HepG2 (cell line): ENCODE data around the gene ROBO3. TPM values are rescaled to one million over a fixed set of nuclear protein-coding genes. Genes with fewer than 3 reads are reported as not detected.

Experiments
- ATAC-seq: fragments of 200-7000 bp; cut with Tn5 transposase; 3 replicates; pipeline ENCODE4 v1.9.1; 2020; ENCODE audit warnings: mild to moderate bottlenecking, moderate library complexity
- BruUV-seq: library from RNA; stranded (reverse); fragments of 400-500 nt; replicated peaks from 2 replicates; lab custom pipeline; 2021; lab: Mats Ljungman, UMichigan
- CTCF ChIA-PET: fragments of 300-600 bp; formaldehyde crosslinking; extraction: SDS; loops from one replicate; lab custom pipeline; 2021; ENCODE audit warnings: low total read pairs, inconsistent platforms, low intra/inter-chr PET ratio; lab: Yijun Ruan, JAX
- POLR2A ChIA-PET: fragments of 350-600 bp; sonication (Branson Sonifier 250); formaldehyde crosslinking; loops from one replicate; lab custom pipeline; 2020; ENCODE audit warnings: antibody characterized with exemption, inconsistent platforms; lab: Yijun Ruan, JAX
- DNase-seq: peaks from one replicate; pipeline ENCODE4 v3.0.0-alpha.2; 2015; ENCODE audit warnings: low spot score
- FAIRE-seq: peaks from 3 replicates; lab custom pipeline; 2011; peaks lifted over from hg19 to GRCh38; lab: Jason Lieb, UNC
- H2AFZ ChIP-seq: one replicate; pipeline ENCODE4 v1.6.1; 2011; ENCODE audit warnings: low read length, inconsistent platforms
- H3K27ac ChIP-seq: fragments of 300-600 bp; 3 replicates; pipeline ENCODE4 v1.8.0; 2011; ENCODE audit warnings: mixed run types, mild to moderate bottlenecking, mixed read lengths, low read length, inconsistent platforms; ENCODE audit not compliant: insufficient read depth; ENCODE audit errors: extremely low read length
- H3K27me3 ChIP-seq, 2 experiments: fragments of 200-600 bp in 1 of 2; 2 replicates in 1 of 2; 3 replicates in 1 of 2; pipeline versions ENCODE4 v1.6.0 to v1.8.0; 2011; ENCODE audit warnings: low read length in 2 of 2, mild to moderate bottlenecking in 2 of 2, moderate library complexity in 2 of 2, inconsistent platforms in 1 of 2; ENCODE audit not compliant: insufficient read depth in 2 of 2, control insufficient read depth in 1 of 2
- H3K36me3 ChIP-seq, 2 experiments: fragments of 200-600 bp in 1 of 2; replicated peaks in 1 of 2; 2 replicates in 1 of 2; 3 replicates in 1 of 2; pipeline versions ENCODE4 v1.5.1 to v1.8.0; 2011; ENCODE audit warnings: low read length in 2 of 2, inconsistent platforms in 1 of 2; ENCODE audit not compliant: insufficient read depth in 2 of 2, control insufficient read depth in 1 of 2
- H3K4me1 ChIP-seq: 2 replicates; pipeline ENCODE4 v1.5.1; 2012; ENCODE audit warnings: low read length, inconsistent platforms; ENCODE audit not compliant: insufficient read depth
- H3K4me2 ChIP-seq: 2 replicates; pipeline ENCODE4 v1.6.0; 2011; ENCODE audit warnings: low read depth, low read length, inconsistent platforms
- H3K4me3 ChIP-seq, 3 experiments: fragments of 200-600 bp in 1 of 3; sonication (generic), shearing (Covaris generic) in 1 of 3; replicated peaks in 1 of 3; 2 replicates each; pipeline ENCODE4 v1.5.1; 2011 to 2016; ENCODE audit warnings: low read length in 3 of 3, inconsistent platforms in 2 of 3, low read depth in 2 of 3, mild to moderate bottlenecking in 2 of 3, control low read depth in 1 of 3, mixed read lengths in 1 of 3; ENCODE audit not compliant: insufficient read depth in 1 of 3
- H3K79me2 ChIP-seq: one replicate; pipeline ENCODE4 v1.6.1; 2011; ENCODE audit warnings: low read length, inconsistent platforms; ENCODE audit not compliant: insufficient read depth
- H3K9ac ChIP-seq: 2 replicates; pipeline ENCODE4 v1.6.0; 2011; ENCODE audit warnings: mild to moderate bottlenecking, low read depth, low read length, inconsistent platforms; ENCODE audit not compliant: insufficient read depth
- H3K9me3 ChIP-seq: 2 replicates; pipeline ENCODE4 v1.5.1; 2012; ENCODE audit warnings: mild to moderate bottlenecking, low read length
- H4K20me1 ChIP-seq: 2 replicates; pipeline ENCODE4 v1.6.0; 2011; ENCODE audit warnings: inconsistent platforms, mild to moderate bottlenecking, low read length, moderate library complexity; ENCODE audit not compliant: insufficient read depth
- ARHGAP35 ChIP-seq: sonication (generic); formaldehyde crosslinking; IDR thresholded peaks from 2 replicates; pipeline ENCODE4 v1.9.0; 2022; ENCODE audit warnings: mild to moderate bottlenecking, inconsistent platforms, moderate library complexity, missing genetic modification reagents, borderline replicate concordance
- DDIT3 ChIP-seq: sonication (generic); formaldehyde crosslinking; IDR thresholded peaks from 2 replicates; pipeline ENCODE4 v1.4.0; 2020; ENCODE audit warnings: mild to moderate bottlenecking, missing genetic modification reagents
- HMGXB3 ChIP-seq: sonication (generic); formaldehyde crosslinking; IDR thresholded peaks from 2 replicates; pipeline ENCODE4 v1.4.0; 2020; ENCODE audit warnings: missing genetic modification reagents, borderline replicate concordance
- RBFOX2 ChIP-seq: fragments of 200-400 bp; formaldehyde crosslinking; IDR thresholded peaks from 2 replicates; pipeline ENCODE4 v1.6.1; 2017; ENCODE audit warnings: low read depth, mild to moderate bottlenecking, low read length
- TCF7L2 ChIP-seq: IDR thresholded peaks from 2 replicates; pipeline ENCODE4 v1.6.1; 2011; ENCODE audit warnings: mild to moderate bottlenecking, low read depth, low read length, moderate library complexity
- ZBTB33 ChIP-seq: sonication (generic); formaldehyde crosslinking; IDR thresholded peaks from 2 replicates; pipeline ENCODE4 v1.4.0; 2020; ENCODE audit warnings: missing genetic modification reagents
- ZNF33B ChIP-seq: sonication (generic); formaldehyde crosslinking; IDR thresholded peaks from 2 replicates; pipeline ENCODE4 v1.5.1; 2020; ENCODE audit warnings: mild to moderate bottlenecking, missing genetic modification reagents
- ZNF883 ChIP-seq: sonication (generic); formaldehyde crosslinking; IDR thresholded peaks from 2 replicates; pipeline ENCODE4 v1.5.1; 2020; ENCODE audit warnings: mild to moderate bottlenecking, missing genetic modification reagents; ENCODE audit errors: not compliant biosample characterization
- ZSCAN9 ChIP-seq: IDR thresholded peaks from 2 replicates; pipeline ENCODE4 v1.6.1; 2016; ENCODE audit warnings: borderline replicate concordance
- WGBS: methylation state at CpG from one replicate; pipeline ENCODE4 v1.1.6; 2017; ENCODE audit warnings: low lambda C conversion rate; 5-methylcytosine and 5-hydroxymethylcytosine counted together
- in situ Hi-C: cut with HindIII; loops from 2 replicates; pipeline ENCODE4 v1.10.0; 2017; ENCODE audit warnings: low pct_unique_long_range_greater_than_20kb; ENCODE audit not compliant: extremely low pct_ligation_motif_present
- intact Hi-C: fragments of 100-400 bp; cut with micrococcal nuclease; formaldehyde crosslinking; loops from one replicate; pipeline ENCODE4 v1.10.0; 2022; ENCODE audit not compliant: unreplicated experiment
- polyA plus RNA-seq, 8 experiments: library from polyadenylated mRNA; depleted of rRNA in 3 of 8; stranded (reverse) in 7 of 8; unstranded in 1 of 8; fragments of >200 nt; fragmentation: Illumina TruSeq in 4 of 8; extraction: Trizol in 4 of 8; gene quantifications; 2 replicates each; pipeline versions ENCODE4 v1.2.1 to v1.2.3, GENCODE V29; 2011 to 2016; ENCODE audit warnings: low read depth in 4 of 8, missing spikeins in 1 of 8, mixed read lengths in 1 of 8; ENCODE audit not compliant: insufficient read depth in 1 of 8
- total RNA-seq, 5 experiments: library from RNA; depleted of rRNA; stranded (reverse); fragments of >200 nt; fragmentation: Illumina TruSeq; extraction: Trizol; gene quantifications; 2 replicates each; pipeline ENCODE4 v1.2.3, GENCODE V29; 2016; ENCODE audit warnings: low read depth in 1 of 5
- TF ChIP-seq, protein P1 (sequence below): sonication (generic); formaldehyde crosslinking; IDR thresholded peaks from 2 replicates; pipeline ENCODE4 v1.5.0; 2020; ENCODE audit warnings: mild to moderate bottlenecking, missing genetic modification reagents, moderate library complexity
- TF ChIP-seq, protein P2 (sequence below): sonication (generic); formaldehyde crosslinking; IDR thresholded peaks from 2 replicates; pipeline ENCODE4 v1.5.0; 2020; ENCODE audit warnings: missing genetic modification reagents

ROBO3 gene
- total and polyA plus RNA-seq, 2 of the 13 experiments (the other 11 are each of a cell fraction or from before 2014, with no cell fraction given) = 0.07 to 2.4 TPM

- TF ChIP-seq RBFOX2 = no peak
- TF ChIP-seq, protein P1, sequence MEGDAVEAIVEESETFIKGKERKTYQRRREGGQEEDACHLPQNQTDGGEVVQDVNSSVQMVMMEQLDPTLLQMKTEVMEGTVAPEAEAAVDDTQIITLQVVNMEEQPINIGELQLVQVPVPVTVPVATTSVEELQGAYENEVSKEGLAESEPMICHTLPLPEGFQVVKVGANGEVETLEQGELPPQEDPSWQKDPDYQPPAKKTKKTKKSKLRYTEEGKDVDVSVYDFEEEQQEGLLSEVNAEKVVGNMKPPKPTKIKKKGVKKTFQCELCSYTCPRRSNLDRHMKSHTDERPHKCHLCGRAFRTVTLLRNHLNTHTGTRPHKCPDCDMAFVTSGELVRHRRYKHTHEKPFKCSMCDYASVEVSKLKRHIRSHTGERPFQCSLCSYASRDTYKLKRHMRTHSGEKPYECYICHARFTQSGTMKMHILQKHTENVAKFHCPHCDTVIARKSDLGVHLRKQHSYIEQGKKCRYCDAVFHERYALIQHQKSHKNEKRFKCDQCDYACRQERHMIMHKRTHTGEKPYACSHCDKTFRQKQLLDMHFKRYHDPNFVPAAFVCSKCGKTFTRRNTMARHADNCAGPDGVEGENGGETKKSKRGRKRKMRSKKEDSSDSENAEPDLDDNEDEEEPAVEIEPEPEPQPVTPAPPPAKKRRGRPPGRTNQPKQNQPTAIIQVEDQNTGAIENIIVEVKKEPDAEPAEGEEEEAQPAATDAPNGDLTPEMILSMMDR (CRISPR knock-in tag) = peak; percentile 34
- TF ChIP-seq ZBTB33 (CRISPR knock-in tag) = peak; percentile 71
- TF ChIP-seq, all 625 proteins: peak for 7
Observed at GRCh38 chr11:124868331-124869274, 3.4 kb downstream of the ROBO3 start (continued).

DNA sequence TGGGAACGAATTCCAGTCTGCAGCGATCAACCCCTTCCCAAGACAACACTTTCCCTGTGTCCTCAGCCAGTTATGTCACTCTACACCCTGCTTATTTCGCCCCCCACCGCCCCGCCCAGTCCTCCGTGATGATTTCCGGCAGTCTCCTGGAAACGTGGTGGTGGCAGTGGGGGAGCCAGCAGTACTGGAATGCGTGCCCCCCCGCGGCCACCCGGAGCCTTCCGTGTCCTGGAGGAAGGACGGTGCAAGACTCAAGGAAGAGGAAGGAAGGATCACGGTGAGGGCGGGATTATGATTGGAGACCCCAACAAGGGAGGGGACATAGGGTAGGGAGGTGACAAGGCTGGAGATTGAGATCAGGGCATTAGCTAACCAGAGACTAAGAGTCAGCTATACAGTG, 4.1 kb downstream of the ROBO3 start:
- Histone ChIP-seq H3K4me3 (no peak overlapping the region), H3K9me3 (no peaks in the 10 kb centered on the region), H3K79me2 (no peaks in the 10 kb centered on the region), H2AFZ (no peak overlapping the region), H3K27me3 (peaks cover 14 to 77% of the 10 kb centered on the region in 2 experiments; a peak in 4 of 5 replicates), H3K36me3 (no peaks in the 10 kb centered on the region), H3K4me1 (peaks cover 22% of the 10 kb centered on the region), H3K4me2 (peak overlapping the region; percentile 38; the same call in 1 of the 2 replicates), H3K27ac (no peak overlapping the region), H4K20me1 (no peaks in the 10 kb centered on the region), H3K9ac (no peak overlapping the region)
- FAIRE-seq (no peak), DNase-seq (no peak), ATAC-seq (no peak)
- in situ Hi-C loops (loop anchor here (10.0 kb wide), 3 partner anchors 195 to 465 kb away; partner anchors contain the start of genes SIAE and SPA17), intact Hi-C loops (no loop called here)
- 35% methylated on average over 16 of the region's 16 CpGs for WGBS
- POLR2A ChIA-PET = no interaction called here
- no TSS peak for BruUV-seq
- CTCF ChIA-PET = no interaction called here
- TF ChIP-seq ZNF883 (CRISPR knock-in tag) (no peak), ARHGAP35 (no peak), TCF7L2 (no peak), ZNF33B (CRISPR knock-in tag) (no peak), ZSCAN9 (CRISPR knock-in tag) (no peak), HMGXB3 (no peak), DDIT3 (no peak)
- TF ChIP-seq, protein P2, sequence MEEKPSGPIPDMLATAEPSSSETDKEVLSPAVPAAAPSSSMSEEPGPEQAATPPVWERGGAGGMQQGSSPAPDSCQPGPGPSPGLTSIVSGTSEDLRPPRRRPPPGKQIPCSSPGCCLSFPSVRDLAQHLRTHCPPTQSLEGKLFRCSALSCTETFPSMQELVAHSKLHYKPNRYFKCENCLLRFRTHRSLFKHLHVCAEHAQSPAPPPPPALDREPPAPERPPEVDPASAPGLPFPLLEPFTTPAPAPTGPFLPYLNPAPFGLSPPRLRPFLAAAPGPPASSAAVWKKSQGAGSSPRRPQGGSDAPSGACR (CRISPR knock-in tag) = no peak
